ENCODE measurements around the gene C2orf92. TPM values are rescaled to one million over a fixed set of nuclear protein-coding genes. Genes with fewer than 3 reads are reported as not detected.

C2orf92 gene
- total and polyA plus RNA-seq, 2 donors (not counting 3 experiments of a cell fraction or from before 2014, with no cell fraction given): 1.8 to 7.9 TPM

- H3K9me3 ChIP-seq (replicated peaks; ENCODE audit: control insufficient read depth, insufficient read depth, low read length): no peaks in the 10 kb centered on the region
- TSS peak; percentile 35 for BruUV-seq (replicated peaks)
- no peaks in the 10 kb centered on the region for H3K9me1 ChIP-seq (replicated peaks; ENCODE audit: control insufficient read depth, extremely low read depth, insufficient read depth, low read length)
- H3K4me1 ChIP-seq (ENCODE audit: control insufficient read depth, extremely low read depth, insufficient read depth, low read length): peaks cover 15% of the 10 kb centered on the region
- peak within 1 kb of the TSS; percentile 68 to 81 (median 77) for H3K4me3 ChIP-seq (replicated peaks in 1 of 3; ENCODE audit: insufficient read depth in 1 of 3, low read depth in 1 of 3, low read length in 3 of 3)
- H4K20me1 ChIP-seq (replicated peaks; ENCODE audit: control insufficient read depth, extremely low read depth, insufficient read depth, low read length): no peaks in the 10 kb centered on the region
- dilution Hi-C loops (cut with MboI; ENCODE audit: extremely low pct_ligation_motif_present, low sequenced_read_pairs): no loop called here
- peaks cover 12 to 14% of the 10 kb centered on the region in 2 experiments for H3K36me3 ChIP-seq (ENCODE audit: control insufficient read depth in 2 of 2, extremely low read depth in 1 of 2, insufficient read depth in 2 of 2, low read length in 2 of 2)
- FAIRE-seq: peak; percentile 90
- DNase-seq (ENCODE audit: low read depth, low spot score): peak; percentile 98
- TF ChIP-seq MAX (IDR thresholded peaks at IDR 0.05; ENCODE audit: insufficient read depth, insufficient read length) (no peak), MYC (IDR thresholded peaks at IDR 0.05; ENCODE audit: low read depth, low read length) (no peak), POLR2A (IDR thresholded peaks at IDR 0.05; ENCODE audit: low read depth, low read length) (peak; percentile 91), CTCF (IDR thresholded peaks at IDR 0.05; ENCODE audit: extremely low read depth in 1 of 2, insufficient read depth in 1 of 2, low read depth in 1 of 2, low read length in 2 of 2) (no peak), JUN (IDR thresholded peaks at IDR 0.05; ENCODE audit: borderline replicate concordance, insufficient read depth, insufficient read length, low read depth) (no peak), POLR2AphosphoS5 (IDR thresholded peaks at IDR 0.05; ENCODE audit: insufficient read depth, low read depth, low read length) (peak; percentile 88), FOS (IDR thresholded peaks at IDR 0.05; ENCODE audit: borderline replicate concordance, insufficient read depth, low read length) (no peak), EZH2 (IDR thresholded peaks at IDR 0.05; ENCODE audit: borderline replicate concordance, low read depth, low read length, severe bottlenecking) (no peak), GATA2 (IDR thresholded peaks at IDR 0.05; ENCODE audit: insufficient read depth, insufficient read length, low read depth, low read length) (no peak)
- ChIA-PET CTCF (interaction anchor here (0.8 to 2.4 kb wide), 6 partner anchors 13 to 1583 kb away, joined by 3 to 45 read pairs (median 4); partner anchors contain the start of gene ACTR1B), POLR2A (interaction anchor here (0.6 to 2.8 kb wide), 7 partner anchors 15 to 121 kb away, joined by 3 to 38 read pairs (median 4); partner anchors contain the start of gene ACTR1B)
- intact Hi-C loops (cut with micrococcal nuclease): loop anchor here (1.0 to 10.0 kb wide), 2 partner anchors 18 to 49 kb away; partner anchors contain the start of gene ACTR1B
- H3K4me2 ChIP-seq (ENCODE audit: insufficient read depth, low read length): peak within 1 kb of the TSS; percentile 86
- H2AFZ ChIP-seq (ENCODE audit: low read depth, low read length): peak within 1 kb of the TSS; percentile 97
- peaks cover 9% of the 10 kb centered on the region for H3K79me2 ChIP-seq (ENCODE audit: control insufficient read depth, insufficient read depth, low read length)
- peak within 1 kb of the TSS; percentile 72 for H3K9ac ChIP-seq (replicated peaks; ENCODE audit: extremely low read depth, insufficient read depth, low read length)
- no peaks in the 10 kb centered on the region for H3K27me3 ChIP-seq (ENCODE audit: control insufficient read depth in 2 of 2, insufficient read depth in 2 of 2, low read length in 2 of 2)
- H3K27ac ChIP-seq (ENCODE audit: insufficient read depth, low read depth, low read length): peak within 1 kb of the TSS; percentile 69
Observed at GRCh38 chr2:97645695-97646629, 23.6 kb upstream of the C2orf92 start, which contains the start of gene COX5B. Gene COX5B (plus strand): TSS chr2:97646062. CDS start chr2:97646087, 25 bp downstream.

Measured in endothelial cell of umbilical vein (primary cell).